Spleen (tissue), 11 donors: ENCODE data around the gene PANK4. TPM values are rescaled to one million over a fixed set of nuclear protein-coding genes. Genes with fewer than 3 reads are reported as not detected.
A peak's percentile ranks its signal among the peaks of the same experiment; 100 is the strongest.

ENCODE experiments used
- DNase-seq: peaks from one replicate; pipeline ENCODE4 v3.0.0-alpha.2; 2020
- H3K27ac ChIP-seq, 8 donors: fragments of 200-600 bp; sonication (generic) in 7 of 8; 1 replicate in 4 of 8; 2 replicates in 4 of 8; pipeline versions ENCODE4 v1.5.0 to v1.8.0; 2016 to 2021; ENCODE audit warnings: inconsistent platforms in 4 of 8, mild to moderate bottlenecking in 4 of 8, moderate library complexity in 1 of 8
- H3K27me3 ChIP-seq, 7 donors: fragments of 200-600 bp; sonication (generic) in 6 of 7; replicated peaks in 1 of 7; 1 replicate in 4 of 7; 2 replicates in 3 of 7; pipeline versions ENCODE4 v1.5.0 to v1.8.0; 2016 to 2021; ENCODE audit warnings: inconsistent platforms in 3 of 7, mild to moderate bottlenecking in 1 of 7
- H3K36me3 ChIP-seq, 6 donors: fragments of 200-600 bp; sonication (generic) in 5 of 6; 1 replicate in 4 of 6; 2 replicates in 2 of 6; pipeline versions ENCODE4 v1.5.0 to v1.8.0; 2016 to 2021; ENCODE audit warnings: inconsistent platforms in 2 of 6
- H3K4me1 ChIP-seq, 6 donors: fragments of 200-600 bp; sonication (generic) in 5 of 6; 1 replicate in 3 of 6; 2 replicates in 3 of 6; pipeline versions ENCODE4 v1.5.0 to v1.8.0; 2016 to 2021; ENCODE audit warnings: inconsistent platforms in 3 of 6
- H3K4me3 ChIP-seq, 8 donors: fragments of 200-600 bp; sonication (generic) in 7 of 8; 1 replicate in 4 of 8; 2 replicates in 4 of 8; pipeline versions ENCODE4 v1.5.0 to v1.8.0; 2016 to 2021; ENCODE audit warnings: inconsistent platforms in 4 of 8, mild to moderate bottlenecking in 4 of 8, moderate library complexity in 2 of 8
- H3K9me3 ChIP-seq, 8 donors: fragments of 200-600 bp; sonication (generic) in 7 of 8; 1 replicate in 4 of 8; 2 replicates in 4 of 8; pipeline versions ENCODE4 v1.5.0 to v1.8.0; 2016 to 2021; ENCODE audit warnings: inconsistent platforms in 4 of 8
- POLR2A ChIP-seq, 3 donors: fragments of 450-650 bp; IDR thresholded peaks; one replicate each; pipeline ENCODE4 v1.5.1; 2017; ENCODE audit warnings: antibody characterized with exemption in 3 of 3, mild to moderate bottlenecking in 1 of 3
- POLR2AphosphoS5 ChIP-seq, 3 donors: sonication (generic); formaldehyde crosslinking; IDR thresholded peaks; one replicate each; pipeline ENCODE4 v1.5.1; 2017; ENCODE audit warnings: antibody characterized with exemption in 3 of 3
- WGBS, 5 donors: extraction: QIAGEN DNeasy Blood & Tissue Kit in 3 of 5; methylation state at CpG; one replicate each; pipeline versions ENCODE4 v1.1.5 to v1.1.7; 2013 to 2018; 5-methylcytosine and 5-hydroxymethylcytosine counted together
- intact Hi-C: fragments of 100-400 bp; cut with DNase I; formaldehyde crosslinking; loops from one replicate; pipeline ENCODE4 v1.15.0; 2023; ENCODE audit warnings: low total_unique reads
- polyA plus RNA-seq, 3 donors: library from polyadenylated mRNA; stranded (reverse); fragments of 200-250 nt; gene quantifications; one replicate each; pipeline ENCODE4 v1.2.1, GENCODE V29; 2013
- total RNA-seq, 7 donors: library from RNA; depleted of rRNA in 3 of 7; stranded (reverse); fragments of >200 nt in 3 of 7; fragmentation: NEBNext Ultra II Directional in 4 of 7; extraction: Animal tissue kit (Norgen Biotek cat#: 25700) in 4 of 7; gene quantifications; one replicate each; pipeline versions ENCODE4 v1.1.0 to v1.2.1, GENCODE V29; 2016 to 2021
- TF ChIP-seq, protein P1 (sequence below), 11 experiments: fragments of 200-600 bp in 7 of 11; fragments of 450-650 bp in 4 of 11; sonication (generic) in 4 of 11; IDR thresholded peaks in 8 of 11; conservative IDR thresholded peaks in 3 of 11; 1 replicate in 7 of 11; 2 replicates in 4 of 11; pipeline versions ENCODE4 v1.4.0 to v1.8.0; 2016 to 2021; ENCODE audit warnings: antibody characterized with exemption in 11 of 11, inconsistent platforms in 4 of 11, mild to moderate bottlenecking in 1 of 11
- donor health status: healthy with polysubstance abuse.
- donor health status: DM: no; HTN: no; CAD: no; lungs with moderate emphysema.
- donor health status: DM: no; HTN: no; CAD: no.
- donor health status: Bipolar disorder and iron deficiency.
- donor health status: healthy.
- donor health status: DM: no; HTN: no; CAD: no.
- donor health status: DM: yes; HTN: yes; CAD: no.

The PANK4 gene
- total and polyA plus RNA-seq, 10 donors = 13.8 to 49.5 (median 42.9) TPM

DNA sequence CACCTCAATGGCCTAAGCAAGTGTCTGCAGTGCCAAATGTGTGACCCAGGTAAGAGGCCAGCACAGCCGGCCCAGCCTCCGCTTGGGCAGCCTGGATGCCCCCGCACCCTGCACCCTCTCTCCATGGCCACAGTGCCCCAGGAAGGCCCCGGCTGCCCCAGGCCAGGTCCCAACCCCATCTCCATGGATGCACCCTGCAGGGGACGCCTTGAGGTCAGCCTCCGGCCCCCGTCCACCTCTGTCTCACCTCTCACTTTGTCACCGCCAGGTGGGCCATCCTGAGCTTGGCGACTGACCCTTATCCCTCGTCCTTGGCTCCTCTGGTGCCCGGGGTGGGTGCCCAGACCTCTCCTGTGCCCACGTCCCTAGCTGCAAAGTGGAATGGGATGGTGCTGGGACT, 32.0 kb upstream of the PANK4 start:
- Histone ChIP-seq H3K4me3 (peak overlapping the region in 3 of 8 donors; percentile 71 to 95 (median 74)), H3K36me3 (peaks cover 0 to 60% (median 57%) of the 10 kb centered on the region in 6 donors), H3K27me3 (no peaks in the 10 kb centered on the region), H3K9me3 (no peaks in the 10 kb centered on the region), H3K4me1 (peaks cover 37 to 79% (median 58%) of the 10 kb centered on the region in 6 donors), H3K27ac (peak overlapping the region in 3 of 8 donors; percentile 98 to 99 (median 98))
- DNase-seq = no peak
- TF ChIP-seq POLR2A (IDR thresholded peaks at IDR 0.05) (no peak), POLR2AphosphoS5 (IDR thresholded peaks at IDR 0.05) (no peak)
- TF ChIP-seq, protein P1, sequence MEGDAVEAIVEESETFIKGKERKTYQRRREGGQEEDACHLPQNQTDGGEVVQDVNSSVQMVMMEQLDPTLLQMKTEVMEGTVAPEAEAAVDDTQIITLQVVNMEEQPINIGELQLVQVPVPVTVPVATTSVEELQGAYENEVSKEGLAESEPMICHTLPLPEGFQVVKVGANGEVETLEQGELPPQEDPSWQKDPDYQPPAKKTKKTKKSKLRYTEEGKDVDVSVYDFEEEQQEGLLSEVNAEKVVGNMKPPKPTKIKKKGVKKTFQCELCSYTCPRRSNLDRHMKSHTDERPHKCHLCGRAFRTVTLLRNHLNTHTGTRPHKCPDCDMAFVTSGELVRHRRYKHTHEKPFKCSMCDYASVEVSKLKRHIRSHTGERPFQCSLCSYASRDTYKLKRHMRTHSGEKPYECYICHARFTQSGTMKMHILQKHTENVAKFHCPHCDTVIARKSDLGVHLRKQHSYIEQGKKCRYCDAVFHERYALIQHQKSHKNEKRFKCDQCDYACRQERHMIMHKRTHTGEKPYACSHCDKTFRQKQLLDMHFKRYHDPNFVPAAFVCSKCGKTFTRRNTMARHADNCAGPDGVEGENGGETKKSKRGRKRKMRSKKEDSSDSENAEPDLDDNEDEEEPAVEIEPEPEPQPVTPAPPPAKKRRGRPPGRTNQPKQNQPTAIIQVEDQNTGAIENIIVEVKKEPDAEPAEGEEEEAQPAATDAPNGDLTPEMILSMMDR (IDR thresholded peaks at IDR 0.05 in 8 of 11, conservative IDR thresholded peaks at IDR 0.05 in 3 of 11) = no peak
- intact Hi-C loops = no loop called here
- WGBS, 5 donors = 92 to 97% (median 94%) methylated on average over 12 of the region's 12 CpGs

GRCh38 chr1:2557482-2558400, 31.3 kb upstream of the PANK4 start:
- 66 to 86% (median 83%) methylated on average over 14 to 30 of the region's 30 CpGs for WGBS, 5 donors
- Histone ChIP-seq H3K4me3 (peak overlapping the region; percentile 60 to 95 (median 74)), H3K27me3 (no peaks in the 10 kb centered on the region), H3K27ac (peak overlapping the region; percentile 96 to 99 (median 98)), H3K36me3 (peaks cover 0 to 53% (median 50%) of the 10 kb centered on the region in 6 donors), H3K4me1 (peaks cover 37 to 79% (median 58%) of the 10 kb centered on the region in 6 donors), H3K9me3 (no peaks in the 10 kb centered on the region)
- intact Hi-C loops = no loop called here
- TF ChIP-seq, protein P1 (IDR thresholded peaks at IDR 0.05 in 8 of 11, conservative IDR thresholded peaks at IDR 0.05 in 3 of 11) = no peak
- TF ChIP-seq POLR2AphosphoS5 (IDR thresholded peaks at IDR 0.05) (no peak), POLR2A (IDR thresholded peaks at IDR 0.05) (no peak)
- DNase-seq = no peak

DNA sequence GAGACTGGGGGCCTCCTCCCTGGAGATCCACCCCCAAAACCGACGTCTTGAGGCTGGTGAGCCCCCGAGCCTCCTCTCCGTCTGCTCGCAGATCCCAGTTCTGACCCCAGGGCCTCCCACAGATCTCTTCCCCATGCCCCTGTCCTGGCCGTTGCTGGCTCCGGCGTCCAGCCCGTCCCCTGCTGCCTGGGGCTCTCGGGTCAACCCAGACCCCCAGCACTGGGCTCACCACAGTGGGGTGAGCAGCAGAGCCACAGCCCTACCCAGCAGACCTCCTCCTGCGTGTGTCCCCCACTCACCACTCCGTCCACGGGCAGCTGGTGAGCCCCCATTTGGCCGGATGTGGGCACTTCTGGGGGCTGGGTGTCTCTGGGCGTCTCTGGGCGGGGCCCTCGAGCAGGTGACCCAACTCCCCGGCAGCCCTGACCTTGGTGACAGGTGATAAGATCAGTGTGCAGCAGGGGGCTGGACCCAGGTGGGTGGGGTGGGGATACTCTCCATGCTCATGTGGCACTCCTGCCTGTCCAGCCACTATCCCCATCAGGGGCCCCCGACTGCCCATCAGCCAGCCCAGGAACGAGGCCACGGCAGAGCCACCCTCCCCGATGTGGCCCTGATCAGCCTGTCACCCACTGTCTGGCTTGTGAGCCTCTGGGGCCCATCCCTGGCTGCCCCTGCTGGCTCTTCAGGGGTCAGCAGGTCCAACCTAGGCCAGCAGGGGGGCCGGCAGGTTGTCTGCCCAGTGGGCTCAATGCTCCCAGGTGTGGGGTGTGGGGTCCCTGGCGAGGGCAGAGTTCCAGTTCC, 30.5 kb upstream of the PANK4 start:
- Histone ChIP-seq H3K36me3 (peaks cover 0 to 44% (median 41%) of the 10 kb centered on the region in 6 donors), H3K27ac (peak overlapping the region; percentile 96 to 99 (median 98)), H3K4me1 (peaks cover 37 to 81% (median 58%) of the 10 kb centered on the region in 6 donors), H3K27me3 (no peaks in the 10 kb centered on the region), H3K4me3 (peak overlapping the region; percentile 60 to 95 (median 74)), H3K9me3 (no peaks in the 10 kb centered on the region)
- TF ChIP-seq POLR2A (IDR thresholded peaks at IDR 0.05) (no peak), POLR2AphosphoS5 (IDR thresholded peaks at IDR 0.05) (peak; percentile 25 to 77 (median 65))
- TF ChIP-seq, protein P1 (IDR thresholded peaks at IDR 0.05 in 8 of 11, conservative IDR thresholded peaks at IDR 0.05 in 3 of 11) = peak in 1 of 11 experiments; percentile 11
- intact Hi-C loops = no loop called here
- DNase-seq = peak; percentile 93
- WGBS, 5 donors = 1 to 9% (median 4%) methylated on average over 17 to 24 of the region's 24 CpGs
